Activated T-helper 1 cell treated with anti-CD3 and anti-CD28 coated beads, Interleukin-2, amount 50 U/mL, for 16 hours (primary cell): ENCODE data around the gene ZNF853.
"Not testable (repeated sequence)": the region's sequence is repeated elsewhere in the genome, so short reads cannot be mapped to it uniquely, and the experiment has no call there.

Experiments used
- DNase-seq, 2 donors: peaks; one replicate each; pipeline ENCODE4 v3.0.0-alpha.2; 2020; ENCODE audit warnings: low read depth in 1 of 2, low spot score in 1 of 2

ZNF853 gene

DNA sequence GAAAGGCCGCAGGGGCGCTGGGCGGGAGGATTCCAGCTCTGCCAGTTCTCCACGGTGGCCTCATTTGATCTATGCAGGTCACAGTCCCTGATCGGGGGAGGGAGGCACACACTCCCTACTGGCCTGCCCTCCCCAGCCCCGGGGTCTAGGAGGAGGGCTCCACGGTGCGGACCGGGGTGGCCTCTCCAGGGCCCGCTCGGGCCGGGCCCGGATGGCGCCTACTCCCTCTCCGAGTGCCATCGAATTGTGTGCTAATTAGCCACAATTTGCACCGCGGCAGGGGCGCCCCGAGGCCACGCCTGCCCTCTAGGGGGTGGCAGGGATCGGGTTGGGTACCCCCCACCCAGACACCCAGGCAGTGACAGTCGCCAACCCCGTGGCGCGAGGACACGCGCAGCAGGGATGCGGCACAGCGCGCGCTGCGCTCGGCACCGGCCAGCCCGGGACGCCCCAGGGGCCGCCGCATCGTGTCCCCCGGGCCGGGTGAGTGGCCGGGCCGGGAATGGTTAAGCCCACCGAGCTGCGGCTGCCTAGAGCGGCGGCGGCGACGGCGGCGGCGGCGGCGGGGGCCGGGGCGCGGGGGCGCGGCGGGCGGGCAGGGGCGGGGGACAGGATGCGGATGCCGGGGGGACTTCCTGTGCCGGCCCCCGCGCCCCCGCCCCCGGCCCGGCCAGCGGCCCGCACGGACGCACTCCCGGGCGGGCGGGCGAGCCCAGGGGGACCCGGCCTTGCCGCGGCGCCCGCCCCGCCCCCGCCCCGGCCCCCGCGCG, at the start of gene ZNF853:
Gene ZNF853, plus strand, starts transcription at position 658 of the 770 bp plus-strand sequence. CDS start 565 bp downstream, outside the sequence.
- DNase-seq = no peak

DNA sequence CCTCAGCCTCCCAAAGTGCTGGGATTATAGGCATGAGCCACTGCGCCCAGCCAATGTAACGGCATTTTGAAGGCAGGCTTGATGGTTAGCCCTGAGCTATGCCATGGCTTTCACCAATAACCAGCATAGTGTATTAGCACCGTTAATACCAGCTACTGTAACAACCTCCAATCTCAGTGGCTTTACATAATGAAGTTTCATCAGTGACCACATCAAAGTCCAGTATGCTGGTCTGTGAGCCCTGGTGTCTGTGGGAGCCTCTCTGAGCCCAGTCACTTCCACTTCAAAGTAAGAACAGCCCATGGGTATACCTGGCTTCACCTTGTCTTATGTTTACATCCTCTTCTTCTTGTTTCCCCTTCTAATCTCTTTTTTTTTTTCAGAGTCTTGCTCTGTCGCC, 49.8 kb upstream of the ZNF853 start:
- DNase-seq = no peak

DNA sequence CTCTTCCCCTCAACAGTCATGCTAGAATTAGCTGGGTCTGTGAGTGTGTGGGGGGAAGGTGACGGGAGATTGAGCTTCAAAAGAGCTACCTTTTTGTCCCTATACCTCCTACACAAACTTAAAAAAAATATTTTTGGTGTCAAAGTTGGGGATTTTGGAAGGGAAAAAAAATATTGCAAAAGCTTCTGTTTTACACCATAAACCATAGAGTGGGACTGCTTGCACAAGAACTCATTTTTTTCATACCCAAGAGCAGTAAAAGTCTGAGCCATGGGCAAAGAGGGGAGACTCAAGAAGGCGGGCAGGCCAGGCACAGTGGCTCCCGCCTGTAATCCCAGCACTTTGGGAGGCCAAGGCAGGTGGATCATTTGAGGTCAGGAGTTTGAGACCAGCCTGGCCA, 47.5 kb upstream of the ZNF853 start:
- DNase-seq = no peak

DNA sequence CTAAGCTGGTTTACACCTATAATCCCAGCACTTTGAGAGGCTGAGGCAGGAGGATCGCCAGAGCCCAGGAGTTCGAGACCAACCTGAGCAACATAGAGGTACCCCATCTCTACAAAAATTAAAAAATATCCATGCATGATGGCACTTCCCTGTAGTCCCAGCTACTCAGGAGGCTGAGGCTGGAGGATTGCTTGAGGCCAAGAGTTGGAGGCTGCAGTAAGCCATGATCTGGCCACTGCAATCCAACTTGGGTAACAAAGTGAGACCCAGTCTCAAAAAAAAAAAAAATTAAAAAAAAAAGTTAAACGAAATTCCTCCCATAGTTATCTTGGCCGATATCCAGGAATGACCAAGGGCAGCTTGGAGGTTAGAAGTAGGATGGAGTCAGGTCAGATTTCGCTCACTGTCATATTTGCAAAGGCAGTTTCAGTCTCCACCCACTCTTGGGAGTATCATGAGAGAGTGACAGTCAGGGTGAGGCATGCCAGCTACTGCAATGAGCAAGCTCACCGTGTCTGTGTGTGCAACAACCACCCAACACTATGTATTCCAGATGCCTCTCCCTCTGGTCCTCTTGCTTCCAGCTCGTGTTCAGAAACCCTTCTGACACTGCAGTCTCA, 44.1 kb upstream of the ZNF853 start:
- DNase-seq = no peak

DNA sequence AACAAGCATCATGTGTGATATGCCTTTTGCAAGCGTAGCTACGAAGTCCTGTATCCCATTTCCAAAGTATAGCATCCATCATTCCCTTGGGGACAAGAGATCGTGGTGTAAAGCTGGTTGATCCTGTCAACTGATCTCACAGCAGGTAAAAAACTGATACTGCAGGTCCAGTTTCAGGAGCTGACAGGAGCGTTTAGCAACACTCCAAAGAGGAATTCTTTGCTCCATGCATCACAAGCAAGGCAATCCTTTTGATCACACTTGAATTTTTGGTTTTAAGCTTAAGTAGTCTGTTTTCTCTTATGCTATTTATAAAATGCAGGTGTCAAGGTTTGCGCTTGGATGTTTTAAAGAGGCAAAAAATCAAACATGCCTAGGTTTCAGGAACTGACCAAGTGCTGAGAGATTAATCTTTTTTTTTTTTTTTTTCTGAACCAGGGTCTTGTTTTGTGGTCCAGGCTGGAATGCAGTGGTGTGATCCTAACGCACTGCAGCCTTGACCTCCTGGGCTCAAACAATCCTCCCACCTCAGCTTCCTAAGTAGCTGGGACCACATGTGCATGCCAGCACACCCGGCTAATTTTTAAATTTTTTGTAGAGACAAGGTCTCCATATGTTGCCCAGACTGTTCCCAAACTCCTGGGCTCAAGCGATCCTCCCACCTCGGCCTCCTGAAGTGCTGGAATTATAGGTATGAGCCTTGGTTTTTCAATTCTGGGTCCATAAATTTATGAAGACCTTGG, 40.0 kb upstream of the ZNF853 start:
- no peak for DNase-seq

DNA sequence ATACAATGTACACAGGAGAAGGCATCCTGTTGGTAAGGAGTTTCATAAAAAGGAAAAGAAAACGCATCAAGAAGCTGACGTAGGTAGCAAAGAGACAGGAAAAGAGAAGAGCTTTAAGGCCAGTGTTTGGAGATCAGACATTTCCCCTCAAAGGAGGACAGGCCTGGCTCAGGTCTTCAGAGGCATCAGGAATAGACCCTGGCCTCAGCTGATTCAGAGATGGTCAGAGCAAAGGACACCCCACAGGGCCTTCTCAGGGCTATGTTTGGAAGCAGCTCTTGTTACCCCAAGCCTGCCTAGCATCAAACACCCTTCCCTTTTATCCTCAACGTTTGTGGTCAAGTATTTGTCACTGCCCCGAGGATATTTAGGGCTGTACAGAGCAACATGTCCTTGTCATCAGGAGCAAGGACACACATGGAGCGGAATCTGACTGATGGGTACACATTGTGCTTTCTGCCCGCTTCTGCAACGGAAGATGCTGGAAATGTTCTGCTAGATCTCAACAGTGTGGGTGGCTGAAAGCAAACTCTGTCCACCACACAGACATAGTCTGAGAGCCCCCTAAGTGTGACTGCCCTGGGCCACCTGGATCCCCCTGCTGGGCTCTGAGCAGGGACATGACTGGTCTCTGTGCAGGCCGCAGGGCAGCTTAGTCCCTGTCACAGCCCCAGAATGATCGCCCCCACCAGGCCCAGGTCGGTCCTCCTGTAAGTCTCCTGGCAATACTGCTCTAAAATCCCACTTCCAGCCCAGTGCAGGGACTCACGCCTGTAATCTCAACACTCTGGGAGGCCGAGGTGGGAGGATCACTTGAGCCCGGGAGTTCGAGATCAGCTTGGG, 39.2 kb upstream of the ZNF853 start:
- no peak for DNase-seq

DNA sequence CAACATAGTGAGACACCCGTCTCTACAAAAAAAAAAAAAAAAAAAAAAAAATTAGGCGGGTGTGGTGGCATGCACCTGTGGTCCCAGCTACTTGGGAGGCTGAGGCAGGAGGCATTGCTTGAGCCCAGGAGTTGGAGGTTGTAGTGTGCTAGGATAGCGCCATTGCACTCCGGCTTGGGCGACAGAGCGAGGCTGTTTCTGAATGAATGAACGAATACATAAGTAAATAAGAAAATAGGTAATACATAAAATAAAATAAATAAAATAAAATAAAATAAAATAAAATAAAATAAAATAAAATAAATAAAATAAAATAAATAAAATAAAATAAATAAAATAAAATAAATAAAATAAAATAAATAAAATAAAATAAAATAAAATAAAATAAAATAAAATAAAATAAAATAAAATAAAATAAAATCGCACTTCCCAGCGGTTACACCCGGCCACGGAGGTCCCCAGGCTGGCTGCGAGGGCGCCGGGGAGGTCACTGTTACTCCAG, 38.5 kb upstream of the ZNF853 start:
- not testable (repeated sequence) for DNase-seq

DNA sequence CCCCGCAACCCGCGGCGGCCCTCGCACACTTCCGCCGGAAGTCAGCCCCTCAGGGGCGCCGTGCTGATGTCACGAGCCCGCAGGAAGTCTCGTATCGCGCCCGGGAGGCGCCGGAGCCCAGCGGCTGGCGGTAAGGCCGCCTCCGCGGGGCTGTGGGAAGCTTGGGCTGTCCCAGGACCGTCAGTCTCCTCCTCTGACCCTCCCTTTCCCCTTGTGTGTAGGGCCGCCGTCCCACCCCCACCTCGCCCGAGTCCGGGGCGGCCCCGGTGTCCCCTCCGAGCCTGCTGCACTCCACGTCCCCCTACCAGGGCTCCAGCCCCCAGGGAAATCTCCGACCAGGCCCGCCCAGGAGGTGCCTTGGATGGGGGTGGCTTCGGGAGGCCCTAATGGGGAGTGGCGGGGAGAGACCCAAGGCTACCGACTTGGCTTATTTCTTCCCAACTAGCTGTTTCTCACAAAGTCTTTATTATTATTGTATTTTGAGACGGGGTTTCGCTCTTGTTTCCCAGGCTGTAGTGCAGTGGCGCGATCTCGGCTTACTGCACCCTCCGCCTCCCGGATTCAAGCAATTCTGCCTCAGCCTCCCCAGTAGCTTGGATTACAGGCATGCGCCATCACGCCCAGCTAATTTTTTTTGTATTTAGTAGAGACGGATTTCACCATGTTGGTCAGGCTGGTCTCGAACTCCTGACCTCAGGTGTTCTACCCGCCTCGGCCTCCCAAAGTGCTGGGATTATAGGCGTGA, 37.9 kb upstream of the ZNF853 start, which contains the start of gene ZDHHC4:
Gene ZDHHC4, plus strand, starts transcription at position 86 of the 745 bp plus-strand sequence. CDS start 3,108 bp downstream, outside the sequence.
- peak; percentile 59 to 81 for DNase-seq

DNA sequence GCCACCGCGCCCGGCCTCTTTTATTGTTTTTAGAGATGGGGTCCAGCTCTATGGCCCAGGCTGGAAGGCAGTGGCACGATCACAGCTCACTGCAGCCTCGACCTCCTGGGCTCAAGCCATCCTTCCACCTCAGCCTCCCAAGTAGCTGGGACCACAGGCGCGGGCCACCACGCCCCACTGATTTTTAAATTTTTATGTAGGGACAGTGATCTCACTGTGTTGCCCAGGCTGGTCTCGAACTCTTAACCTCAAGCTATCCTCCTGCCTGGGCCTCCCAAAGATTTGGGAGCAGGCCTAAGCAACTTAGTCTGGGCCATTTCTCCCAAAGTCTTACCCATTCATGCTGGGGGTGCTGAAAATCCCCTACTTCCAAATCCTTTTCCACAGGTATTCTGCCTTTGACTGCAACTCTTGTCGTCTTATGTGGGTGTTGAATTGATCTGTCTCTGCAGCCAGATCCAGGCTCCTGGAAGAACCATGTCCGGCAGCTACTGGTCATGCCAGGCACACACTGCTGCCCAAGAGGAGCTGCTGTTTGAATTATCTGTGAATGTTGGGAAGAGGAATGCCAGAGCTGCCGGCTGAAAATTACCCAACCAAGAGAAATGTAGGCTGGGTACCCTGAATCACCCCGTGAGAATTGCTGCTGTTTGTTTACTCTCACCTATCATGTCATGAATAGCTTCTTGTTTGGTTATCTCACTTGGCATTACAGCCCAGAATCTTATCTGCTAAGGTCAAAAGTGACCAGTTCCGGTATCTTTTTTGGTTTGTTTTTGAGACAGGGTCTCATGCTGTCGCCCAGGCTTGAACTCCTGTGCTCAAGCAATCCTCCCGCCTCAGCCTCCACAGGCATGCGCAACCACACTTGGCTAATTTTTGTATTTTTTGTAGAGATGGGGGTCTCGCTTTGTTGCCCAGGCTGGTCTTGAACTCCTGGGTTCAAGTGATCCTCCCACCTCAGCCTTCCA, 37.0 kb upstream of the ZNF853 start:
- no peak for DNase-seq

DNA sequence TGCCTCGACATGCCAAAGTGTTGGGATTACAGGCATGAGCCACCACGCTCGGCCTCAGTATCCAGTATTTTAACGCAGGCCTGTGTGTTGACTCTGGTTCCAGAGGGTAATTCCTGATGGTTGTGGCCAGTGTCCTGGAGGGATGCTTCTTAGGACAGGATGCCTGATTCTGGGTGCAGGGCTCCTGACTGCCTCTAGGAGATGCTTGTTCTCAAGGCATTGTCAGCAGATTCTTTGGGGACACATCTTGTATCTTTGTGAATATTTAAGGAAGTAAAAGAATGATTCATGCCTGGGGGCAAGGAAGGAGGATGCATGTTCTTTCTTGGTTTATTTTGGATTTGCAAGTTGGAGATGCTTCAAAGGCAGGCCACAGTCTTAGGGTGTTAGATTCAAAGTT, 36.0 kb upstream of the ZNF853 start:
- no peak for DNase-seq

DNA sequence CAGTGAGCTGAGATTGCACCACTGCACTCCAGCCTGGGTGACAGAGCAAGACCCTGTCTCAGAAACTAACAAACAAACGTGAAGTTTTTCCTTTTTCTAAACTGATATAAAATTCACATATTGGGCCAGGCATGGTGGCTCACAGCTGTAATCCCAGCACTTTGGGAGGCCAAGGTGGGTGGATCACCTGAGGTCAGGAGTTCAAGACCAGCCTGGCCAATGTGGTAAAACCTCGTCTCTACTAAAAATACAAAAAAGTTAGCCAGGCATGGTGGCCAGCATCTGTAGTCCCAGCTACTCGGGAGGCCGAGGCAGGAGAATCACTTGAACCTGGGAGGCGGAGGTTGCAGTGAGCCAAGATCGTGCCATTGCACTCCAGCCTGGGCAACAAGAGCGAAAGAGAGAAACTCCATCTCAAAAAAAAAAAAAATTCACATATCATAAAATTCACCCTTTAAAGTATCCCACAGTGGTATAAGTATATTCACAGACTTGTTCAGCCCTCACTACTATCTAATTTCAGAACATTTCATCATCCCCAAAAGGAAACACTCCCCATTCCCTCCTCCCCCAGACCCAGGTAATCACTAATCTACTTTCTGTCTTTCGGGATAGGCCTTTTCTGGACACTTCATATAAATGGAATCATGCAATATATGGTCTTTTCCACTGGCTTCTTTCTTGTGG, 29.5 kb upstream of the ZNF853 start:
- not testable (repeated sequence) for DNase-seq

DNA sequence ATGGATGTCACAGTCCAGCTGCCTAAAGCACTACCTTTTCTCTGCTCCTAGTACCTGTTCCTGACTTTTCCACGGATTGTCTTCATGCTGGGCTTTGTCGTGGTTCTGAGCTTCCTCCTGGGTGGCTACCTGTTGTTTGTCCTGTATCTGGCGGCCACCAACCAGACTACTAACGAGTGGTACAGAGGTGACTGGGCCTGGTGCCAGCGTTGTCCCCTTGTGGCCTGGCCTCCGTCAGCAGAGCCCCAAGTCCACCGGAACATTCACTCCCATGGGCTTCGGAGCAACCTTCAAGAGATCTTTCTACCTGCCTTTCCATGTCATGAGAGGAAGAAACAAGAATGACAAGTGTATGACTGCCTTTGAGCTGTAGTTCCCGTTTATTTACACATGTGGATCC, 26.8 kb upstream of the ZNF853 start:
- DNase-seq = no peak

DNA sequence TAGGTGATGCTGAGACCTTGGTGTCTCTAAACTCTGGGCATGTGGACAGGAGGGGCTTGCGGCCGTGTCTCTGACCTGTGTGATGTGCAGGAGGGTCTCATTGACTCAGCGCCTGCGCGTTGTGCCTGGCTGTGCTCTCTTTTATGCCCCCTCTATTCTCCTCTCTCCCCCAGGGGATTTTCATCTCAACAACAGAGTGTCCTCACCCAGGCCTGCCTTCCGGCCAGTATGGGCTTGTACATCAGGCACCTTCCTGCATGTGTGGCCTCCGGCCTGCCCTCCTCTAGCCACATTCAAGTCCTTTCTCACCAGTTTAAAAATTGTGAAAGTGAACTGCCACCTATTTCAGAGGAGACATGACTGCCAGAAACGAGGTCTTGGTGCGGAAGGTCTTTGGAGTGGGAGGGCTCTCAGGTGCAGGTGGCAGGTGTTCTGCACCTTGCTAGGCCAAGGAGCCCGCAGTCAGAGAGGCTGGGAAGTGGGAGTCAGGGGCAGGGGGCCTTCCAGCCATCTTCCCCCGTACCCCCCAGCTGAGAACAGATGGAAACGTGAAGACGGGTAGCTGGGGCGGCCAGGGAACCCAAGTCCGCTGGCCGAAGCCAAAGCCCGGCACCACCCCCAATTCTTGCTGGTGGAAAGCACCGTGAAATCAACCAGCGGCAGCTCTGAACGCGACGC, 26.1 kb upstream of the ZNF853 start:
- DNase-seq = no peak

DNA sequence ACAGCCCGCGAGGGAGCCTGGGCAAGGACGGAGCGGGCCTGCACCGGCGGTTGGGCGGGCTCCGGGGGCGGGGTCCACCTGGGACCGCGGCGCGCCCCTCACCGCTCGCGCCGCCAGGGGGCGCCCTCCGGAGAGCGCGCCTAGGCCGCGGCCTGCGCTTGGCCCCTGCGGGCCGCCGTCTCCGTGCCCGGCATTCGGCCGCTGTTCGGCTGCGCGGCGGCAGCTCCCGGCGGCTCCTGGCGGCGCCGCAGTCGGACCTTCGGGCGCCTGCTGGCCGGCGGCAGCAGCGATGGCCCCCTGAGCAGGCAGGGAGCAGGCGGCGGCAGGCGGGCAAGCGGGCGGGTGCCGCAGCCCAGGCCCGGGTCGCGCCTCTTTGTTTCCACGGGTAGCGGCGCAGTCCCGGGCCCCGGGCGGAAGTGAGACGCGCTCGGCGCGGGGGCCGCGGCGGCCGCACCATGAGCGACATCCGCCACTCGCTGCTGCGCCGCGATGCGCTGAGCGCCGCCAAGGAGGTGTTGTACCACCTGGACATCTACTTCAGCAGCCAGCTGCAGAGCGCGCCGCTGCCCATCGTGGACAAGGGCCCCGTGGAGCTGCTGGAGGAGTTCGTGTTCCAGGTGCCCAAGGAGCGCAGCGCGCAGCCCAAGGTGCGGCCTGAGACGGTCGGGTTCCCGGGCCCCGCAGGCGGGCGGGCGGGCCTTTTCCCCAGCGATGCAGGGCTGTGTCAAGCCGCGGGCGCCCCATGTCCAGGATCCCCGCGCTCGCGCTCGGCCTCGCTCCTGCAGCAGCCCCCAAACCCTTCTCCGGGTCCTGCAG, 25.4 kb upstream of the ZNF853 start, which contains the start of gene INTS15:
Gene INTS15, plus strand, starts transcription at position 193 of the 816 bp plus-strand sequence. Its CDS starts 263 bp downstream, at position 456.
- DNase-seq = peak; percentile 57 to 79

DNA sequence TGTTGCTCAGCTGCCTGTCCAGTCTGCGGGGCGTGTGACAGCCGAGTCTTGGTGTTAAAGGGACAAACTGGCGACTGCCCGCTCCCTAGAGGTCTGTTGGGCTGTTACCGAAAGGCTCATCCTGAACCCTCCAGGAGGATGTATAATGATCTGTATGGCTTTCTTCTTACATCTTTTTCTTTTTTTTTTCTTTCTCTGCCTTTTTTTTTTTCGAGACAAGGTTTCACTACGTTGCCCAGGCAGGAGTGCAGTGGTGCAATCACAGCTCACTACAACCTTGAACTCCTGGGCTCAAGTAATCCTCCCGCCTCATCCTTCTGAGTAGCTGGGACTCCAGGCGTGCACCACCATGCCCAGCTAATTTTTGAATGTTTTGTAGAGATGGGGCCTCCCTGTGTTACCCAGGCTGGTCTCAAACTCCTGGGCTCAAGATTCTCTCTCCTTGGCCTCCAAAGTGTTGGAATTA, 24.7 kb upstream of the ZNF853 start:
- no peak for DNase-seq

DNA sequence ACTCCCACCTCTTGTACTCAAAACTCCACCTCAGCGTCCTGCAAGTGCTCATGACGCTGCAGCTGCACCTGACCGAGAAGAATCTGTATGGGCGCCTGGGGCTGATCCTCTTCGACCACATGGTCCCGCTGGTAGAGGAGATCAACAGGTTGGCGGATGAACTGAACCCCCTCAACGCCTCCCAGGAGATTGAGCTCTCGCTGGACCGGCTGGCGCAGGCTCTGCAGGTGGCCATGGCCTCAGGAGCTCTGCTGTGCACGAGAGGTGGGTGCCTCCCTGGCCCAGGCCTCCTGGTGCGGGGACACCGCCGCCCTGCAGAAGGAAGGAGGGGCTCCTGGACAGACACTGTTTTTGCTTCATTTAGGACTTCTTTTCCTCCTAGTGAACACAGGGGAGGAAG, 15.3 kb upstream of the ZNF853 start:
- no peak for DNase-seq

DNA sequence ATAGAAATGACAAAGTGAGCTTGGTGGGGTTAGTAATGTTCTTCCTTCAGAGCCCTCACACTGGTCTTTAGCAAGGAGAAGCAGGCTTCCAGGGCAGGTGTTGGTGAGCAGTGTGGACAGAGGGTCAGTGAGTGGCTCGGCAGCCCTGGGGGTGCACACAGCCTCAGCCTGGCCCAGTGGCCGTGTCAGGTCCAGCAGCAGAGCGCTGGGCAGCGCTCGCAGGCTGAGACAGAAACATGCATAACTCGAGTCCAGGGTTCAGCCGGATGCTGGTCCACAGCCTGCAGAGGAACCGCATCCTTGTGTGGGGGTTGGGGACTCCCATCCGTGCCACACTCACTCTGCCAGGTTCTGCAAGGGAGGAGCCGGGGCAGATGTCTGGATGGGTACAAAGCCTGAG, 11.0 kb upstream of the ZNF853 start:
- DNase-seq = no peak
